ENCODE results near the gene SLC39A5.
A peak's percentile ranks its signal among the peaks of the same experiment; 100 is the strongest.

Gene SLC39A5

GRCh38 chr12:56216461-56216860, 13.4 kb upstream of the SLC39A5 start:
- no peak for DNase-seq (ENCODE audit: low read depth in 2 of 2)

- DNase-seq (ENCODE audit: low read depth in 2 of 2): no peak
These were observed 10.0 kb upstream of the SLC39A5 start for GRCh38 chr12:56219840-56220239.

GRCh38 chr12:56220611-56221231, 9.1 kb upstream of the SLC39A5 start:
- no peak for DNase-seq (ENCODE audit: low read depth in 2 of 2)

DNA sequence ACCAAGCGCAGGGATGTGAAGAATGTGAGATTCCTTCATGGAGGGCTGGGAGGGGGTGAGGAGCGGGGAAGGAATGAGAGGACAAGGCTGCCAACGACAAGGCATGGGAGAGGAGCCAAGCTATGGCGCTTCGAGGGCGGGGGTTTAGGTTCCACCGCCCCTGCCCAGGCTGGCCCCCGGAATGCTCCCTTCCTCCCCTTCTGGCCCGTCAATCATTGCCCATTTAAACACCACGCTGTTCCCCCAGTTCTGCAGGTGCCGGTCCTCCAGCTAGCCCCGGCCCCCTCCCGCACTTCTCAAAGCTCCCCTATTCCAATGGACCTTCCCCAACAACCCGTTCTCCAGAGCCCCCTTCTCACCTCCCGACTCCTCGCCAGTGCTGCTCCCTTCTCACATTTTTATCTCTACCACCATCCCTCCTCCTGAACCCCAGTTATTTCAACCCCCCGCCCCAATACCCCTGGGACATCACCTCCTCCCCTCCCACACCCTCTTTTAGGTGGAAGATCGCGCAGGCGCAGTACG, 8.6 kb upstream of the SLC39A5 start:
- DNase-seq (ENCODE audit: low read depth in 2 of 2): no peak

DNA sequence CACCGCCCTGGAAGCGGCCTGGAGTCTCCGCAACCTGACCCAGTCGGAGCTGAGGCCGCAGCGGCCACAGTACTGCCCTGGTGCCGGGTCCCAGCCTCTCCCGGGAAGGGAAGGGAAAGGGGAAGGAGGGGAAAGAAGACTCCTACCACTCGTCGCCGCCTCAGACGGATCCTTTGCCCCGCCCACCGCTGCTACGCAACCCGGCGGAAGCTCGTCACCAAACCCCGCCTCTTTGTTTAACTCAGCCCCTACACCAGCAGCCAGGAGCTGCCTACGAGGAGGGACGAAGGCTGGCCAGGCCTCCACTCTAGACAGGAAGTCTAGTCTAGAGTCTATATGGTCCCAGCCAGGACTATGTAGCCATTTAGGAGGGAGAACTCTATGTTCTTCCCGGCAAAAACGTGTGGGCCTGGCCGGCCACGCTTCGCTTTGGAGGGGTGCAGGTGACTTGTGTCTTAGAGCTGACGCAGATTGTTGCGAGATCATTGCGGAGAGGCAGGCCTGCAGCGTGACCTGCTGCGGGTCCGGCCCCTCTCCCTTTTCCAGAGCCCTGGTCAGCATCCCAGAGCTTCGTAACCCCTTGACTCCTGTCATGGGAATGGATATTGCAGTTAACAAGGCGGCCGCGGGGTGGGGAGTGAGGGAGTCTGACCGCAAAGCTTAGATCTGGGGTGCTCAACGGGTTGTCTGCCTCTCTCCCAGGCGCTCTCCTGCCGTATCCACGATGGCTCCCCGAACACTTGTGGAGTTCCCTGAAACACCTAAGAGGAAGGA, 7.9 kb upstream of the SLC39A5 start, which contains the start of gene RNF41:
Gene RNF41, minus strand, starts transcription at position 166 of the 774 bp plus-strand sequence. CDS start 7,875 bp downstream, outside the sequence.
- peak; percentile 81 to 84 for DNase-seq (ENCODE audit: low read depth in 2 of 2)

GRCh38 chr12:56222531-56222895, 7.3 kb upstream of the SLC39A5 start:
- no peak for DNase-seq (ENCODE audit: low read depth in 2 of 2)

- no peak for DNase-seq (ENCODE audit: low read depth in 2 of 2)
These were observed 6.2 kb upstream of the SLC39A5 start for GRCh38 chr12:56223571-56224101.

GRCh38 chr12:56224102-56224701, 5.6 kb upstream of the SLC39A5 start, which contains the start of gene NABP2:
NABP2 (plus strand) TSS chr12:56224342; CDS start chr12:56224857, 515 bp downstream.
- DNase-seq (ENCODE audit: low read depth in 2 of 2): peak; percentile 82 to 88

GRCh38 chr12:56224954-56225353, 4.9 kb upstream of the SLC39A5 start:
- no peak for DNase-seq (ENCODE audit: low read depth in 2 of 2)

DNA sequence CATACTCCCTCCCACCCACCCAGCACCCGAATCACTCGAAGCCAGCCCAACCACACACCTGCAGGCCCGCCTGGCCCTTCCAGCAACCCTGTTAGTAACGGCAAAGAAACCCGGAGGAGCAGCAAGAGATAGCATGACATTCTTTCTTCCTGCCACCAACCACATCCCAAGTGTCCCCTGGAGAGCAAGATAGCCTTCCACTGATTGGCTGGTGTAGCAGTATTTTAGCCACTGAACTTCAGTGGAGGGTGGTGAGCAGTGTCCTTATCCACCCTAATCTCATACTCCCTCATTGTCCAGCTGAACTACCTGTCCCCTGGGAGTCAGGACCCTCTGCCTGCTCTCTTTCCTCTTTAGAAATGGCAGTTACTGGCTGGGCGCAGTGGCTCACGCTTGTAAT, 769 bp upstream of the SLC39A5 start:
- DNase-seq (ENCODE audit: low read depth in 2 of 2): no peak

- DNase-seq (ENCODE audit: low read depth in 2 of 2): no peak
These were observed 757 bp downstream of the SLC39A5 start for GRCh38 chr12:56230432-56231183.

DNA sequence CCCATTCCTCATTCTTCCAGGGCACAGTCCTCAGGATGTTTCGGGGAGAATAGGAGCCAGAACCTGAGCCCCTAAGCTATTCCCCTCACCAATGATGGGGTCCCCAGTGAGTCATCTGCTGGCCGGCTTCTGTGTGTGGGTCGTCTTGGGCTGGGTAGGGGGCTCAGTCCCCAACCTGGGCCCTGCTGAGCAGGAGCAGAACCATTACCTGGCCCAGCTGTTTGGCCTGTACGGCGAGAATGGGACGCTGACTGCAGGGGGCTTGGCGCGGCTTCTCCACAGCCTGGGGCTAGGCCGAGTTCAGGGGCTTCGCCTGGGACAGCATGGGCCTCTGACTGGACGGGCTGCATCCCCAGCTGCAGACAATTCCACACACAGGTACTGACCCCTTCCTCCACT, 1.3 kb downstream of the SLC39A5 start:
- no peak for DNase-seq (ENCODE audit: low read depth in 2 of 2)

- no peak for DNase-seq (ENCODE audit: low read depth in 2 of 2)
These were observed 5.0 kb downstream of the SLC39A5 start for GRCh38 chr12:56234746-56235436.

DNA sequence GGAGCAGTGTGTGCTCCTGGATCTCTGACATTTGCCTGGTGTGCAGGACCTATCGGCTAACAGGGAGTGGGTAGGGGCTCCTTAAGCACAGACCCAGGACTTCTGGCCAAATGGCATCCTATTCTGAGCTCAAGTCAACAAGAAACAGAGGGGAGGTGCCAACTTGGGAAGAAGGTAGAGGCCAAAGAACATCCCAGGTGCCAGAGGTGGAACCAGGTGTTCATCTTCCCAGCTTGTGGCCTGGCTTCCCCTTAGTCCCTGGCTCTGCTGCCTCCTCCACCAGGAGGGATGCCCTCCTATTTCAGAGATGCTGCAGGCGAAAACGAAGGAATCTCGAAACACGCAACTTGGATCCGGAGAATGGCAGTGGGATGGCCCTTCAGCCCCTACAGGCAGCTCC, 6.2 kb downstream of the SLC39A5 start:
- no peak for DNase-seq (ENCODE audit: low read depth in 2 of 2)

- DNase-seq (ENCODE audit: low read depth in 2 of 2): no peak
These were observed 7.1 kb downstream of the SLC39A5 start for GRCh38 chr12:56236985-56237384.

GRCh38 chr12:56237552-56237951, 7.7 kb downstream of the SLC39A5 start:
- no peak for DNase-seq (ENCODE audit: low read depth in 2 of 2)

DNA sequence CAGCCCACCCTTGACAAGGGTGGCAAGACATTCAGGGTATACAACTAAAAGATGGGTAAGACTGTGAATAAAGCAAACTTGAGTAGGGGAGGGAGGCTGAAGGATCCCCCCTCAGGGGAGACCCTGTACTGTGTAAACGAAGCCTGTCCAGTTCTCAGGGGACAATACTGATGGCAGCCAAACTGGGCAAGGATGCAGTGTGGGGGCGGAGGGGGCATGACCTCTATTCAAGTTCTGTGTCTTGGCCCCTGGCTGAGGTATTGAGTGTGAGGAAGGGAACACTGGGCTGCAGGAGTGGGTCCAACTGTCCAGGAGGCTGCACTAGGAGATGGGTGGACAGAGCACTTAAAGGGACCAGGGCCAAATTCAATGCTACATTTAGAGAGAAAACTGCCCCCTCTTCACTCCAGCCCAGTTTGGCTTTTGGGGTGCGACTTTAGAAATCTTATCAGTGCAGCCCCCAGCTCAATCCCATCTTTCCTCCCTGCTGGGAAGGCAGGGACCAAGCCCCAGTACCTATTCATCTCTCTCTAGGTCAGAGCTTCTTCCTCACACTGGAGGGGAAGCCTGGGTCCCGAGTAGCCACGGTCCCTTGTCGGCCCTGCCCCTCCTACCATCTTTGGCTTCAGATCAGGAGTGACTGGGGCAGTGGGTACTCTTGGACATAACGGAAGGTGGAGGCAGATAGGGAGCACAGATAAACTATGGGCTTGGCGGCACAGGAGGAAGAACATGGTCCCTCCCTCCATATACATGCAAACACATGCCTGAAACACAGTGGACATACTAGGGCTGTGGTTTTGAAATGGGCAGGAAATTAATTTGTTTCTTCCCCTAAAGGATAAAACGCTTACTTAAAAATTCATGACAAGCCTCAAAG, 11.8 kb downstream of the SLC39A5 start:
- no peak for DNase-seq (ENCODE audit: low read depth in 2 of 2)

DNA sequence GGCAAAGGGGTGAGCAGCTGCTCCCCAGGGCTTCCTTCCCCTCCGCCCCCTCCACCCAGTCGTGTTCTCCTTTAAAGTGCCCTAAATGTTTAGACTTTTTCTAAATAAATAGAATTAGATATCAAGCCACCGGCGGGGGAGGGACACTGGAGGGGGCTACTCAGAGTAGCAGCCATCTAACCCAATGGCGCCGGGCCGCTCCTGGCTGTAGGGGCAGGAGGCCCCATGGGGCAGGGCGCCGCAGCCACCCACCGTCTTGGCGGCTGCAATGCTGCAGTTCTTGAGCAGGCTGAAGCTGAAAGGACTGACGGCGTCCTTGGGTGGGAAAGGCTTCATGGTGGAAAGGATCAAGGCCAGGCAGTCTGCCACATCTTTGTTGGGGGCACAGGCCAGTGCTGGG, 13.1 kb downstream of the SLC39A5 start:
- no peak for DNase-seq (ENCODE audit: low read depth in 2 of 2)

DNA sequence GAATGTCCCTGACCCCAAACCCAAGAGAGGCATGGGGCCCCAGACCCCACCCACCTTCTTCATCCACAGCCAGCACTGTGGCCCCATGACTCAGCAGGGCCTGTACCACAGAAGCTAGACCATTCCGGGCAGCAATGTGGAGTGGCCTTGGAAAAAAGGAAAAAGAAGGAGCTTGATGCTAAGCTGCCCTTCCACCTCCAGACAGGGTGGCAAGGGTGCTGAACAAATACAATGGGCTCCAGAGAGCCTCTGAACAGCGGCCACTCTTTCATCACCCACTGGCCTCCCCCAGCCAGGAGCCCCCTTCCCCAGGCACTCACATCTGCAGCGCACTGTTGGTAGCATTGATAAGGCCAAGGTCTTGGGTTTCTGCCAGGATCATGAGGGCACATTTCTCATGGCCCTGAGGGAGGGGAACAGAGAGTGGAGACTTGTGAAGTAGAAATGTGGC, 13.9 kb downstream of the SLC39A5 start:
- no peak for DNase-seq (ENCODE audit: low read depth in 2 of 2)

GRCh38 chr12:56244494-56244893, 14.6 kb downstream of the SLC39A5 start:
- no peak for DNase-seq (ENCODE audit: low read depth in 2 of 2)
